ENCODE measurements around the gene SLC12A7.

The SLC12A7 gene

GRCh38 chr5:1108865-1109174, 3.0 kb downstream of the SLC12A7 start:
- WGBS (ENCODE audit: insufficient coverage, insufficient read length): no CpG with 5 or more reads among the region's 11 CpGs
- DNase-seq (ENCODE audit: low read depth, low spot score): no peak
- Histone ChIP-seq H3K27ac (ENCODE audit: low read length) (no peak overlapping the region), H3K4me1 (ENCODE audit: control insufficient read depth, insufficient read depth, low read length) (peaks cover 22% of the 10 kb centered on the region; the same call in 1 of the 2 replicates), H3K36me3 (ENCODE audit: control insufficient read depth, insufficient read depth, low read length) (no peaks in the 10 kb centered on the region; the same call in 1 of the 2 replicates), H3K27me3 (ENCODE audit: control insufficient read depth, insufficient read depth, low read length) (no peaks in the 10 kb centered on the region), H3K9me3 (ENCODE audit: control insufficient read depth, insufficient read depth, low read length) (no peaks in the 10 kb centered on the region), H3K4me3 (ENCODE audit: low read length) (no peak overlapping the region)

- peaks cover 24% of the 10 kb centered on the region; the same call in 1 of the 2 replicates for H3K4me1 ChIP-seq (ENCODE audit: control insufficient read depth, insufficient read depth, low read length)
- H3K9me3 ChIP-seq (ENCODE audit: control insufficient read depth, insufficient read depth, low read length): no peaks in the 10 kb centered on the region
- no peak overlapping the region for H3K27ac ChIP-seq (ENCODE audit: low read length)
- no peaks in the 10 kb centered on the region for H3K27me3 ChIP-seq (ENCODE audit: control insufficient read depth, insufficient read depth, low read length)
- no CpG with 5 or more reads among the region's 39 CpGs for WGBS (ENCODE audit: insufficient coverage, insufficient read length)
- no peaks in the 10 kb centered on the region; the same call in 1 of the 2 replicates for H3K36me3 ChIP-seq (ENCODE audit: control insufficient read depth, insufficient read depth, low read length)
- H3K4me3 ChIP-seq (ENCODE audit: low read length): no peak overlapping the region
- DNase-seq (ENCODE audit: low read depth, low spot score): no peak
Observed at GRCh38 chr5:1108023-1108864, 3.6 kb downstream of the SLC12A7 start.

- peaks cover 28% of the 10 kb centered on the region for H3K4me1 ChIP-seq (ENCODE audit: control insufficient read depth, insufficient read depth, low read length)
- no peak overlapping the region for H3K27ac ChIP-seq (ENCODE audit: low read length)
- no CpG with 5 or more reads among the region's 26 CpGs for WGBS (ENCODE audit: insufficient coverage, insufficient read length)
Observed at GRCh38 chr5:1107167-1108022, 4.5 kb downstream of the SLC12A7 start.

GRCh38 chr5:1106385-1107166, 5.3 kb downstream of the SLC12A7 start:
- Histone ChIP-seq H3K36me3 (ENCODE audit: control insufficient read depth, insufficient read depth, low read length) (no peaks in the 10 kb centered on the region; the same call in 1 of the 2 replicates), H3K27ac (ENCODE audit: low read length) (no peak overlapping the region), H3K27me3 (ENCODE audit: control insufficient read depth, insufficient read depth, low read length) (no peaks in the 10 kb centered on the region), H3K4me3 (ENCODE audit: low read length) (no peak overlapping the region), H3K9me3 (ENCODE audit: control insufficient read depth, insufficient read depth, low read length) (no peaks in the 10 kb centered on the region), H3K4me1 (ENCODE audit: control insufficient read depth, insufficient read depth, low read length) (peaks cover 32% of the 10 kb centered on the region)
- no peak for DNase-seq (ENCODE audit: low read depth, low spot score)
- no CpG with 5 or more reads among the region's 23 CpGs for WGBS (ENCODE audit: insufficient coverage, insufficient read length)

More at GRCh38 chr5:1107167-1108022, 4.5 kb downstream of the SLC12A7 start:
- Histone ChIP-seq H3K9me3 (ENCODE audit: control insufficient read depth, insufficient read depth, low read length) (no peaks in the 10 kb centered on the region), H3K27me3 (ENCODE audit: control insufficient read depth, insufficient read depth, low read length) (no peaks in the 10 kb centered on the region), H3K36me3 (ENCODE audit: control insufficient read depth, insufficient read depth, low read length) (no peaks in the 10 kb centered on the region; the same call in 1 of the 2 replicates), H3K4me3 (ENCODE audit: low read length) (no peak overlapping the region)
- no peak for DNase-seq (ENCODE audit: low read depth, low spot score)

GRCh38 chr5:1105350-1106265, 6.3 kb downstream of the SLC12A7 start:
- no peaks in the 10 kb centered on the region; the same call in 1 of the 2 replicates for H3K36me3 ChIP-seq (ENCODE audit: control insufficient read depth, insufficient read depth, low read length)
- WGBS (ENCODE audit: insufficient coverage, insufficient read length): no CpG with 5 or more reads among the region's 19 CpGs
- no peak overlapping the region for H3K4me3 ChIP-seq (ENCODE audit: low read length)
- DNase-seq (ENCODE audit: low read depth, low spot score): no peak
- H3K27ac ChIP-seq (ENCODE audit: low read length): no peak overlapping the region
- H3K4me1 ChIP-seq (ENCODE audit: control insufficient read depth, insufficient read depth, low read length): peaks cover 38% of the 10 kb centered on the region
- H3K9me3 ChIP-seq (ENCODE audit: control insufficient read depth, insufficient read depth, low read length): no peaks in the 10 kb centered on the region
- no peaks in the 10 kb centered on the region for H3K27me3 ChIP-seq (ENCODE audit: control insufficient read depth, insufficient read depth, low read length)

- Histone ChIP-seq H3K27ac (ENCODE audit: low read length) (no peak overlapping the region), H3K9me3 (ENCODE audit: control insufficient read depth, insufficient read depth, low read length) (no peaks in the 10 kb centered on the region), H3K36me3 (ENCODE audit: control insufficient read depth, insufficient read depth, low read length) (no peaks in the 10 kb centered on the region; the same call in 1 of the 2 replicates), H3K4me1 (ENCODE audit: control insufficient read depth, insufficient read depth, low read length) (peaks cover 47% of the 10 kb centered on the region), H3K27me3 (ENCODE audit: control insufficient read depth, insufficient read depth, low read length) (no peaks in the 10 kb centered on the region), H3K4me3 (ENCODE audit: low read length) (no peak overlapping the region)
- DNase-seq (ENCODE audit: low read depth, low spot score): no peak
- WGBS (ENCODE audit: insufficient coverage, insufficient read length): no CpG with 5 or more reads among the region's 27 CpGs
Observed at GRCh38 chr5:1104327-1105006, 7.4 kb downstream of the SLC12A7 start.

GRCh38 chr5:1103505-1104326, 8.1 kb downstream of the SLC12A7 start:
- H3K27ac ChIP-seq (ENCODE audit: low read length): no peak overlapping the region
- H3K27me3 ChIP-seq (ENCODE audit: control insufficient read depth, insufficient read depth, low read length): no peaks in the 10 kb centered on the region
- H3K9me3 ChIP-seq (ENCODE audit: control insufficient read depth, insufficient read depth, low read length): no peaks in the 10 kb centered on the region
- peaks cover 2% of the 10 kb centered on the region; the same call in 1 of the 2 replicates for H3K36me3 ChIP-seq (ENCODE audit: control insufficient read depth, insufficient read depth, low read length)
- WGBS (ENCODE audit: insufficient coverage, insufficient read length): 100% methylated on average over 5 of the region's 33 CpGs
- DNase-seq (ENCODE audit: low read depth, low spot score): no peak
- peaks cover 54% of the 10 kb centered on the region for H3K4me1 ChIP-seq (ENCODE audit: control insufficient read depth, insufficient read depth, low read length)
- H3K4me3 ChIP-seq (ENCODE audit: low read length): no peak overlapping the region

- no peaks in the 10 kb centered on the region for H3K27me3 ChIP-seq (ENCODE audit: control insufficient read depth, insufficient read depth, low read length)
- H3K27ac ChIP-seq (ENCODE audit: low read length): no peak overlapping the region
- no peak overlapping the region for H3K4me3 ChIP-seq (ENCODE audit: low read length)
- H3K9me3 ChIP-seq (ENCODE audit: control insufficient read depth, insufficient read depth, low read length): no peaks in the 10 kb centered on the region
- WGBS (ENCODE audit: insufficient coverage, insufficient read length): 100% methylated on average over 1 of the region's 11 CpGs
- H3K4me1 ChIP-seq (ENCODE audit: control insufficient read depth, insufficient read depth, low read length): peaks cover 50% of the 10 kb centered on the region
- peaks cover 2% of the 10 kb centered on the region; the same call in 1 of the 2 replicates for H3K36me3 ChIP-seq (ENCODE audit: control insufficient read depth, insufficient read depth, low read length)
- no peak for DNase-seq (ENCODE audit: low read depth, low spot score)
Observed at GRCh38 chr5:1103093-1103492, 8.8 kb downstream of the SLC12A7 start.
